Hepatocyte (in vitro differentiated cells): ENCODE data around the gene CREB5. TPM values are rescaled to one million over a fixed set of nuclear protein-coding genes. Genes with fewer than 3 reads are reported as not detected.

Experiments
- DNase-seq: peaks from one replicate; pipeline ENCODE4 v3.0.0-alpha.2; 2016; ENCODE audit warnings: low spot score
- H2AFZ ChIP-seq: fragments of 200-600 bp; sonication (generic); 2 replicates; pipeline ENCODE4 v1.6.0; 2016; ENCODE audit warnings: antibody characterized with exemption, mild to moderate bottlenecking
- H3K27ac ChIP-seq: fragments of 200-600 bp; sonication (generic); 2 replicates; pipeline ENCODE4 v1.5.1; 2016; ENCODE audit warnings: mild to moderate bottlenecking
- H3K27me3 ChIP-seq: fragments of 200-600 bp; sonication (generic); 2 replicates; pipeline ENCODE4 v1.6.1; 2016
- H3K36me3 ChIP-seq: fragments of 200-600 bp; sonication (generic); replicated peaks from 2 replicates; pipeline ENCODE4 v1.5.1; 2016; ENCODE audit warnings: low read depth; ENCODE audit not compliant: insufficient read depth
- H3K4me1 ChIP-seq: fragments of 200-600 bp; sonication (generic); 2 replicates; pipeline ENCODE4 v1.5.1; 2016; ENCODE audit warnings: mild to moderate bottlenecking, moderate library complexity; ENCODE audit not compliant: insufficient read depth
- H3K4me2 ChIP-seq: fragments of 200-600 bp; sonication (generic); 2 replicates; pipeline ENCODE4 v1.6.0; 2016
- H3K4me3 ChIP-seq: fragments of 200-600 bp; sonication (generic); 2 replicates; pipeline ENCODE4 v1.5.1; 2016; ENCODE audit warnings: mild to moderate bottlenecking
- H3K79me2 ChIP-seq: fragments of 200-600 bp; sonication (generic); 2 replicates; pipeline ENCODE4 v1.6.0; 2017; ENCODE audit warnings: mild to moderate bottlenecking
- H3K9me2 ChIP-seq: fragments of 200-600 bp; sonication (generic); replicated peaks from 2 replicates; pipeline ENCODE4 v1.6.0; 2017; ENCODE audit warnings: mild to moderate bottlenecking; ENCODE audit not compliant: insufficient read depth
- H3K9me3 ChIP-seq: fragments of 200-600 bp; sonication (generic); 2 replicates; pipeline ENCODE4 v1.5.1; 2016; ENCODE audit warnings: low read depth, mild to moderate bottlenecking
- H4K20me1 ChIP-seq: fragments of 200-600 bp; sonication (generic); 2 replicates; pipeline ENCODE4 v1.6.0; 2016; ENCODE audit warnings: mild to moderate bottlenecking; ENCODE audit not compliant: insufficient read depth, poor library complexity, severe bottlenecking
- EZH2 ChIP-seq: fragments of 200-600 bp; sonication (generic); IDR thresholded peaks from 2 replicates; pipeline ENCODE4 v1.6.1; 2016; ENCODE audit warnings: antibody characterized with exemption, mild to moderate bottlenecking, borderline replicate concordance
- EZH2phosphoT487 ChIP-seq: fragments of 200-600 bp; sonication (generic); IDR thresholded peaks from one replicate; pipeline ENCODE4 v1.6.1; 2018; ENCODE audit warnings: antibody characterized with exemption, mild to moderate bottlenecking, low read depth, moderate library complexity; ENCODE audit not compliant: unreplicated experiment, severe bottlenecking
- WGBS: methylation state at CpG from one replicate; pipeline ENCODE4 v1.1.6; 2016; ENCODE audit warnings: low lambda C conversion rate; ENCODE audit errors: missing lambda C conversion rate; 5-methylcytosine and 5-hydroxymethylcytosine counted together
- polyA plus RNA-seq: library from polyadenylated mRNA; unstranded; fragments of >200 nt; fragmentation: Nextera tagmentation; extraction: Ambion mirVana; gene quantifications from 2 replicates; pipeline ENCODE4 v1.2.1, GENCODE V29; 2016
- total RNA-seq: library from RNA; depleted of rRNA; stranded (reverse); fragments of >200 nt; gene quantifications from 2 replicates; pipeline ENCODE4 v1.2.3, GENCODE V29; 2014
- TF ChIP-seq, protein P1 (sequence below): fragments of 200-600 bp; sonication (generic); IDR thresholded peaks from 2 replicates; pipeline ENCODE4 v1.5.1; 2016; ENCODE audit warnings: antibody characterized with exemption, mild to moderate bottlenecking; ENCODE audit not compliant: poor library complexity

The CREB5 gene
- total and polyA plus RNA-seq, 2 experiments from 2014 or later, result 14.0 to 27.9 TPM

GRCh38 chr7:28722684-28723083, 310.4 kb downstream of the CREB5 start:
- DNase-seq, result no peak
- no peaks in the 10 kb centered on the region for H3K79me2 ChIP-seq
- H3K27me3 ChIP-seq, result no peaks in the 10 kb centered on the region
- TF ChIP-seq EZH2phosphoT487 (no peak), EZH2 (no peak)
- TF ChIP-seq, protein P1, sequence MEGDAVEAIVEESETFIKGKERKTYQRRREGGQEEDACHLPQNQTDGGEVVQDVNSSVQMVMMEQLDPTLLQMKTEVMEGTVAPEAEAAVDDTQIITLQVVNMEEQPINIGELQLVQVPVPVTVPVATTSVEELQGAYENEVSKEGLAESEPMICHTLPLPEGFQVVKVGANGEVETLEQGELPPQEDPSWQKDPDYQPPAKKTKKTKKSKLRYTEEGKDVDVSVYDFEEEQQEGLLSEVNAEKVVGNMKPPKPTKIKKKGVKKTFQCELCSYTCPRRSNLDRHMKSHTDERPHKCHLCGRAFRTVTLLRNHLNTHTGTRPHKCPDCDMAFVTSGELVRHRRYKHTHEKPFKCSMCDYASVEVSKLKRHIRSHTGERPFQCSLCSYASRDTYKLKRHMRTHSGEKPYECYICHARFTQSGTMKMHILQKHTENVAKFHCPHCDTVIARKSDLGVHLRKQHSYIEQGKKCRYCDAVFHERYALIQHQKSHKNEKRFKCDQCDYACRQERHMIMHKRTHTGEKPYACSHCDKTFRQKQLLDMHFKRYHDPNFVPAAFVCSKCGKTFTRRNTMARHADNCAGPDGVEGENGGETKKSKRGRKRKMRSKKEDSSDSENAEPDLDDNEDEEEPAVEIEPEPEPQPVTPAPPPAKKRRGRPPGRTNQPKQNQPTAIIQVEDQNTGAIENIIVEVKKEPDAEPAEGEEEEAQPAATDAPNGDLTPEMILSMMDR, result no peak
- H3K4me2 ChIP-seq, result no peak overlapping the region
- H3K36me3 ChIP-seq, result no peaks in the 10 kb centered on the region
- 83% methylated on average over 4 of the region's 4 CpGs for WGBS
- H3K27ac ChIP-seq, result no peak overlapping the region
- H3K9me3 ChIP-seq, result no peaks in the 10 kb centered on the region
- H4K20me1 ChIP-seq, result no peaks in the 10 kb centered on the region
- H3K9me2 ChIP-seq, result no peaks in the 10 kb centered on the region
- H3K4me3 ChIP-seq, result no peak overlapping the region
- H2AFZ ChIP-seq, result no peak overlapping the region
- H3K4me1 ChIP-seq, result peaks cover 3% of the 10 kb centered on the region

GRCh38 chr7:28723336-28723735, 311.0 kb downstream of the CREB5 start:
- no peaks in the 10 kb centered on the region for H3K4me1 ChIP-seq
- H3K36me3 ChIP-seq, result no peaks in the 10 kb centered on the region
- H2AFZ ChIP-seq, result no peak overlapping the region
- H3K27me3 ChIP-seq, result no peaks in the 10 kb centered on the region
- H3K9me2 ChIP-seq, result no peaks in the 10 kb centered on the region
- no peak overlapping the region for H3K4me3 ChIP-seq
- H3K79me2 ChIP-seq, result no peaks in the 10 kb centered on the region
- TF ChIP-seq EZH2, result no peak
- TF ChIP-seq, protein P1, result no peak
- no peak for TF ChIP-seq EZH2phosphoT487
- WGBS, result 89% methylated on average over 9 of the region's 9 CpGs
- H4K20me1 ChIP-seq, result no peaks in the 10 kb centered on the region
- H3K9me3 ChIP-seq, result no peaks in the 10 kb centered on the region
- H3K27ac ChIP-seq, result no peak overlapping the region
- no peak for DNase-seq
- no peak overlapping the region for H3K4me2 ChIP-seq

- H3K4me2 ChIP-seq, result no peak overlapping the region
- no peaks in the 10 kb centered on the region for H3K9me3 ChIP-seq
- H3K27ac ChIP-seq, result no peak overlapping the region
- H3K36me3 ChIP-seq, result no peaks in the 10 kb centered on the region
- no peaks in the 10 kb centered on the region for H3K9me2 ChIP-seq
- no peak overlapping the region for H2AFZ ChIP-seq
- no peaks in the 10 kb centered on the region for H3K79me2 ChIP-seq
- peaks cover 6% of the 10 kb centered on the region for H3K4me1 ChIP-seq
- no peak overlapping the region for H3K4me3 ChIP-seq
- TF ChIP-seq EZH2phosphoT487, result no peak
- no peaks in the 10 kb centered on the region for H4K20me1 ChIP-seq
- no peaks in the 10 kb centered on the region for H3K27me3 ChIP-seq
- DNase-seq, result no peak
- 97% methylated on average over 1 of the region's 1 CpG for WGBS
These were observed 312.2 kb downstream of the CREB5 start for GRCh38 chr7:28724563-28724962.

GRCh38 chr7:28725045-28725642, 312.8 kb downstream of the CREB5 start:
- H3K4me2 ChIP-seq, result no peak overlapping the region
- H3K27ac ChIP-seq, result no peak overlapping the region

More at GRCh38 chr7:28725045-28725642, 312.8 kb downstream of the CREB5 start:
- no peaks in the 10 kb centered on the region for H4K20me1 ChIP-seq
- H3K27me3 ChIP-seq, result no peaks in the 10 kb centered on the region
- no peaks in the 10 kb centered on the region for H3K9me2 ChIP-seq
- no peak overlapping the region for H3K4me3 ChIP-seq
- WGBS, result 83% methylated on average over 3 of the region's 3 CpGs
- H3K36me3 ChIP-seq, result no peaks in the 10 kb centered on the region
- H3K79me2 ChIP-seq, result no peaks in the 10 kb centered on the region
- no peaks in the 10 kb centered on the region for H3K9me3 ChIP-seq
- TF ChIP-seq EZH2phosphoT487, result no peak
- TF ChIP-seq, protein P1, result no peak
- no peak for TF ChIP-seq EZH2
- no peak overlapping the region for H2AFZ ChIP-seq
- no peak for DNase-seq
- H3K4me1 ChIP-seq, result peaks cover 6% of the 10 kb centered on the region
